ENCODE results near the gene OR1L6. TPM values are rescaled to one million over a fixed set of nuclear protein-coding genes. Genes with fewer than 3 reads are reported as not detected.

The OR1L6 gene
- total and polyA plus RNA-seq, 9 of the 15 experiments (the other 6 are each of a cell fraction or from before 2014, with no cell fraction given): not detected

GRCh38 chr9:122781671-122782070 is 39.6 kb downstream of the OR1L6 start (continued):
- TF ChIP-seq ZNF124 (CRISPR knock-in tag; IDR thresholded peaks at IDR 0.05): no peak
- no peak for TF ChIP-seq SETDB1 (IDR thresholded peaks at IDR 0.05; ENCODE audit: low read length)
- TF ChIP-seq FUS (optimal IDR thresholded peaks at IDR 0.05; ENCODE audit: low read depth, low read length): no peak
- no peak for TF ChIP-seq DPF2 (IDR thresholded peaks at IDR 0.05)
- TF ChIP-seq SUPT5H (IDR thresholded peaks at IDR 0.05): no peak

- BruUV-seq (replicated peaks): no TSS peak
- no peak overlapping the region for H3K27ac ChIP-seq (ENCODE audit: extremely low read depth, low read depth, low read length)
- POLR2A ChIA-PET: no interaction called here
- no peak for DNase-seq (ENCODE audit: extremely low read depth in 1 of 4, low spot score in 3 of 4)
- ATAC-seq: no peak
- H2AFZ ChIP-seq (ENCODE audit: low read depth, low read length): no peak overlapping the region
- intact Hi-C loops (cut with micrococcal nuclease) (no loop called here), in situ Hi-C loops (cut with MboI) (no loop called here)
- no peaks in the 10 kb centered on the region for H3K36me3 ChIP-seq (ENCODE audit: control insufficient read depth, insufficient read depth, low read length)
- TF ChIP-seq ZEB2 (IDR thresholded peaks at IDR 0.05) (no peak), SP1 (CRISPR knock-in tag; IDR thresholded peaks at IDR 0.05) (no peak), ELF4 (CRISPR knock-in tag; IDR thresholded peaks at IDR 0.05) (no peak)
- H3K9ac ChIP-seq (ENCODE audit: insufficient read depth in 1 of 2, low read depth in 2 of 2, low read length in 2 of 2): no peak overlapping the region
- H3K4me2 ChIP-seq (ENCODE audit: insufficient read depth, low read length): no peak overlapping the region
- H3K9me3 ChIP-seq (replicated peaks; ENCODE audit: control insufficient read depth, insufficient read depth, low read depth, low read length): no peaks in the 10 kb centered on the region
- no peaks in the 10 kb centered on the region for H3K79me2 ChIP-seq (ENCODE audit: control insufficient read depth, insufficient read depth, low read length)
- H3K9me1 ChIP-seq (ENCODE audit: control insufficient read depth, insufficient read depth, low read length): no peaks in the 10 kb centered on the region
- H3K4me3 ChIP-seq: no peak overlapping the region
- no peak for FAIRE-seq
- H4K20me1 ChIP-seq (replicated peaks; ENCODE audit: control insufficient read depth, insufficient read depth, low read length): no peaks in the 10 kb centered on the region
- peaks cover 18 to 23% of the 10 kb centered on the region in 2 experiments for H3K27me3 ChIP-seq (ENCODE audit: control insufficient read depth in 2 of 2, insufficient read depth in 2 of 2, low read length in 2 of 2)
- CTCF ChIA-PET (ENCODE audit: low intra/inter-chr PET ratio): no interaction called here
- H3K4me1 ChIP-seq (replicated peaks in 1 of 2; ENCODE audit: control insufficient read depth in 2 of 2, insufficient read depth in 2 of 2, low read length in 2 of 2): no peaks in the 10 kb centered on the region; a peak in 1 of 5 replicates
Measured at GRCh38 chr9:122785269-122785668, 43.2 kb downstream of the OR1L6 start.

DNA sequence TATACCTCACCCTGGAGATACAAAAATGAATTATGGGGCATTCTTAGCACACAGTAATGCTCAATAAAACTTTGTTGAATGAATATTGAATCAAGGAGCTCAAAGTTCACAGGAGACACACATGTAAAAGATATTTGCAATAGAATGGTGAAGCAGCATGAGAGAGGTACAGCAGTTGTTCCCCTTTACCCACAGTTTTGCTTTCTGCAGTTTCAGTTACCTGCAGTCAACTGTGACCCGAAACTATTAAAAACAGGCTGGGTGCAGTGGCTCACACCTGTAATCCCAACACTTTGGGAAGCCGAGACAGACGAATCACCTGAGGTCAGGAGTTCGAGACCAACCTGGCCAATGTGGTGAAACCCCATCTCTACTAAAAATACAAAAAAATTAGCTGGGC is 44.2 kb downstream of the OR1L6 start:
- Histone ChIP-seq H3K9me1 (ENCODE audit: control insufficient read depth, insufficient read depth, low read length) (no peaks in the 10 kb centered on the region), H3K4me2 (ENCODE audit: insufficient read depth, low read length) (no peak overlapping the region), H3K36me3 (ENCODE audit: control insufficient read depth, insufficient read depth, low read length) (no peaks in the 10 kb centered on the region), H4K20me1 (replicated peaks; ENCODE audit: control insufficient read depth, insufficient read depth, low read length) (no peaks in the 10 kb centered on the region), H3K27me3 (ENCODE audit: control insufficient read depth in 2 of 2, insufficient read depth in 2 of 2, low read length in 2 of 2) (peaks cover 18 to 25% of the 10 kb centered on the region in 2 experiments), H2AFZ (ENCODE audit: low read depth, low read length) (no peak overlapping the region), H3K27ac (ENCODE audit: extremely low read depth, low read depth, low read length) (no peak overlapping the region), H3K9me3 (replicated peaks; ENCODE audit: control insufficient read depth, insufficient read depth, low read depth, low read length) (no peaks in the 10 kb centered on the region), H3K79me2 (ENCODE audit: control insufficient read depth, insufficient read depth, low read length) (no peaks in the 10 kb centered on the region), H3K9ac (ENCODE audit: insufficient read depth in 1 of 2, low read depth in 2 of 2, low read length in 2 of 2) (no peak overlapping the region), H3K4me3 (no peak overlapping the region), H3K4me1 (replicated peaks in 1 of 2; ENCODE audit: control insufficient read depth in 2 of 2, insufficient read depth in 2 of 2, low read length in 2 of 2) (no peaks in the 10 kb centered on the region; a peak in 1 of 5 replicates)
- POLR2A ChIA-PET: no interaction called here
- CTCF ChIA-PET (ENCODE audit: low intra/inter-chr PET ratio): no interaction called here
- no peak for DNase-seq (ENCODE audit: extremely low read depth in 1 of 4, low spot score in 3 of 4)
- no peak for ATAC-seq
- in situ Hi-C loops (cut with MboI): no loop called here
- intact Hi-C loops (cut with micrococcal nuclease): no loop called here
- FAIRE-seq: no peak
- BruUV-seq (replicated peaks): no TSS peak
- WGBS (ENCODE audit: insufficient coverage, low coverage, missing lambda C conversion rate): 2% methylated on average over 4 of the region's 4 CpGs
- TF ChIP-seq ZFPM2 (CRISPR knock-in tag; IDR thresholded peaks at IDR 0.05) (no peak), MIER1 (IDR thresholded peaks at IDR 0.05; ENCODE audit: low read depth) (no peak), TRIM28 (IDR thresholded peaks at IDR 0.05) (no peak), ZNF174 (CRISPR knock-in tag; IDR thresholded peaks at IDR 0.05) (no peak), ZNF668 (CRISPR knock-in tag; IDR thresholded peaks at IDR 0.05) (no peak), CBFB (CRISPR knock-in tag; IDR thresholded peaks at IDR 0.05) (no peak), IRF2 (CRISPR knock-in tag; IDR thresholded peaks at IDR 0.05) (no peak), CBX3 (IDR thresholded peaks at IDR 0.05; ENCODE audit: borderline replicate concordance in 1 of 2, low read length in 2 of 2) (no peak), FIP1L1 (IDR thresholded peaks at IDR 0.05; ENCODE audit: low read depth, low read length, poor library complexity, severe bottlenecking) (no peak), DACH1 (IDR thresholded peaks at IDR 0.05; ENCODE audit: partially characterized antibody) (no peak)
- TF ChIP-seq, protein P1, sequence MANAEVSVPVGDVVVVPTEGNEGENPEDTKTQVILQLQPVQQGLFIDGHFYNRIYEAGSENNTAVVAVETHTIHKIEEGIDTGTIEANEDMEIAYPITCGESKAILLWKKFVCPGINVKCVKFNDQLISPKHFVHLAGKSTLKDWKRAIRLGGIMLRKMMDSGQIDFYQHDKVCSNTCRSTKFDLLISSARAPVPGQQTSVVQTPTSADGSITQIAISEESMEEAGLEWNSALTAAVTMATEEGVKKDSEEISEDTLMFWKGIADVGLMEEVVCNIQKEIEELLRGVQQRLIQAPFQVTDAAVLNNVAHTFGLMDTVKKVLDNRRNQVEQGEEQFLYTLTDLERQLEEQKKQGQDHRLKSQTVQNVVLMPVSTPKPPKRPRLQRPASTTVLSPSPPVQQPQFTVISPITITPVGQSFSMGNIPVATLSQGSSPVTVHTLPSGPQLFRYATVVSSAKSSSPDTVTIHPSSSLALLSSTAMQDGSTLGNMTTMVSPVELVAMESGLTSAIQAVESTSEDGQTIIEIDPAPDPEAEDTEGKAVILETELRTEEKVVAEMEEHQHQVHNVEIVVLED (CRISPR knock-in tag; IDR thresholded peaks at IDR 0.05): no peak

Measured in K562 (cell line).